GM15510 (cell line): ENCODE measurements around the gene ERCC4.

Source experiments
- POLR2A ChIP-seq: IDR thresholded peaks from 3 replicates; pipeline ENCODE4 v1.6.1; 2011; ENCODE audit warnings: borderline replicate concordance; ENCODE audit not compliant: insufficient read length; ENCODE audit errors: extremely low read depth

Gene ERCC4

GRCh38 chr16:13928646-13929045 lies 8.7 kb downstream of the ERCC4 start:
- TF ChIP-seq POLR2A: no peak

- no peak for TF ChIP-seq POLR2A
These were observed 11.9 kb downstream of the ERCC4 start for GRCh38 chr16:13931845-13932244.

GRCh38 chr16:13935408-13935807 lies 15.5 kb downstream of the ERCC4 start:
- TF ChIP-seq POLR2A: no peak

GRCh38 chr16:13936155-13936554 lies 16.2 kb downstream of the ERCC4 start:
- no peak for TF ChIP-seq POLR2A

DNA sequence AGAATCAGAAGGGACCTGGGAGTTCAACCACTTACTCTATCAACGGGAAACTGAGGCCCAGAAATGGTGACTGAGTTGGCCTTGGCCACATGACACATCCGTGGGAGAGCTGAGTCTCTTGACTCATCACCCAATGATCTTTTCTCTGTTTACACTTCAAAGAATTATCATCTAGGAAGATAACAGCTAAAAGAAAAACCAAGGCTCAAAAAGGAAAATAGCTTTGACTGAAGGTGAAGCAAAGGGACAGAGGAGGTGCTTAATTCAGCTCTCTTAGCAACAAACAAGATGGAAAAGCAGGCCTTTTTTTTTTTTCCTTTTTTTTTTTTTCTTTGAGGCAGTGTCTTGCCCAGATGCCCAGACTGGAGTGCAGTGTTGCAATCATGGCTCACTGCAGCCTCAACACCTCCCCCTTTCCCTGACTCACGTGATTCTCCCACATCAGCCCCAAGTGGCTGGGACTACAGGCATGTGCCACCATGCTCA lies 16.7 kb downstream of the ERCC4 start:
- TF ChIP-seq POLR2A: no peak

DNA sequence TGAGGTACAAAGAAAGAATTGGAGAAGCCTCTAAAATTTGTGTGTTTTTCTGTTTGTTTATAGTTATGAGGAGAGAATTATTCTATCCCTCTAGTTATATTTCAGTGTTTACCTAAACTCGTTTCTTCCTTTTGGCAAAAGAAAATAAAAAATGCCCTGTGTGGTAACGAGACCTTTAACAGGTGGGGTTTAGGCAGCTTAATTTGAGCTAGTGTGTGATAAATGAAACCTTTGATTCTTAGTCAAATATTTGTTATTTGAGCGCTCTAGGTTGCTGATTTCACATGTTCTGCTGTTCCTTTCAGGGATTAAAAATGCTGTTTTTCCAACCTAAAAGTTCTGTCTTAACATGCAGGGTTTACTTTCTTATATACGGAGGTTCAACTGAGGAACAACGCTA lies 17.5 kb downstream of the ERCC4 start:
- no peak for TF ChIP-seq POLR2A

DNA sequence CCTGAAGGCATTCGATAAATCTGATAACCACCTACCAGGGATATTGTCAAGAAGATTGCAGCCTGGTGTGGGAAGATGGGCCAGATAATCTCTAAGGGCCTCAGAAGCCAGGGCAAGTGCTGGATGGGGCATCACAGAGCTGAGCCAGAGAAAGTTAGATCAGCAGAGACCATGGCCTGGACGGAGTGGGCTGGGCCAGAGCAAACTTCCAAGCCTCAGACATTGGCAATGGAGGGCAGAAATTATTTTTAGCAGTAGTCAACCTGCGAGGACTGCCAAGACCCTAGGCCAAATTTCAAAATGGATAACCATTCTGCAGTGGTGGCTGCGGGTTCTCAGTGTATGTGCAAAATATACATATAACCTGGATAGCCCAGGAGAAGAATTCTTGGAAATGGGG lies 18.5 kb downstream of the ERCC4 start:
- no peak for TF ChIP-seq POLR2A

DNA sequence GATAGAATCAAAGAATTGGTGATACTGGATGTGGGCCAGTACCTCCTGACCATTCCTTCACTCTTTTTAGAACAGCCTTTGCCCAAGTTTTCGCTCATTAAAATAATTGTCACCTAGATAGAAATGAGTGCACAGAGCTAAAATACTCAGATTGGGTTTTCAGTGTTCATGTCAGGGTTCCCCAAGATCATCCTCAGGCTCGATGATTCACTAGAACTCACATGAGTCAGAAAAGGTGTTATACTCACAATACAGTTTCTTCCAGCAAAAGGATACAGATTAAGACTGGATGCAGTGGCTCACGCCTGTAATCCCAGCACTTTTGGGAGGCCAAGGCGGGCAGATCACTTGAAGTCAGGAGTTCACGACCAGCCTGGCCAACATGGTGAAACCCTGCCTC lies 19.9 kb downstream of the ERCC4 start:
- TF ChIP-seq POLR2A: no peak

DNA sequence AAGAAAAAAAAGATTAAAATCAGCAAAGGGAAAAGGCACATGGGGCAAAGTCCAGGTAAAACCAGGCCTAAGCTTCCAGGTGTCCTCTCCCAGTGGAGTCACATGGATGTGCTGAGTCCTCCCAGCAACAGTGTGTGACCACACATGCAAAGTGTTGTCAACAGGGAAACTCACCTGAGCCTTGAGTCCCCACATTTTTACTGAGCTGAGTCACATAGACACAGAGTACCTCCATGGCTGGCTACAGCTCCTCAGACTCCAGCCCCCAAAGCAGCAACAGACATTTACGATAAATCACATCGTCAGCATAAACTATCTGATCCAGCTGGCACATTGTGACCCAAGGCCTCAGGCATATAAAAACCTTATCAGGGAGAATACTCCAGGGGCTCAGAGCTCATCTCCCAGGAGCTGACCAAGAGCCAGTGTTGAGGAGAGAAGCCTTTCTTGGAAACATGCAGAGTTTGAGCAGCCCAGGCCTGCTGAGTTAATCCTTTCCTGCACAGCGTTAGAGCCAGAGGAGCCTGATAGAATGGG lies 20.5 kb downstream of the ERCC4 start:
- no peak for TF ChIP-seq POLR2A

DNA sequence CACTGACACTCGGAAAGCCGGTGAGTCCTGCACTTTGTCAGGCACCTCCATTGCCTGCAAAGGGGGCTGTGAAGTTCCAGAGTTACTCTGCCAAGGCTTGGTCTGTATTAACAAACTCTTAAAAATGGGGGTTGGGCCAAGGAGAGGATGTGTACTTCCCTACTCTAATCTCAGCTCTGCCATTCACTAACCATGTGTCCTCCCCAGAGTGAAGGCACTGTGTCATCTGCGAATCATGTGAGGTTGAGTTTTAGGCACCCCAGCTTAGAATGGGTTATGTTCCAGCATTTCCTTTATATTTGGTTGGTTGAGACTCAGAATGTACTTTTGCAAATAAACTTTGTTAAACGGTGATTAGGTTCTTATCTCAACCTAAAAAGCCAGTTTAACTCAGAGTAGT lies 24.9 kb downstream of the ERCC4 start:
- TF ChIP-seq POLR2A: no peak

DNA sequence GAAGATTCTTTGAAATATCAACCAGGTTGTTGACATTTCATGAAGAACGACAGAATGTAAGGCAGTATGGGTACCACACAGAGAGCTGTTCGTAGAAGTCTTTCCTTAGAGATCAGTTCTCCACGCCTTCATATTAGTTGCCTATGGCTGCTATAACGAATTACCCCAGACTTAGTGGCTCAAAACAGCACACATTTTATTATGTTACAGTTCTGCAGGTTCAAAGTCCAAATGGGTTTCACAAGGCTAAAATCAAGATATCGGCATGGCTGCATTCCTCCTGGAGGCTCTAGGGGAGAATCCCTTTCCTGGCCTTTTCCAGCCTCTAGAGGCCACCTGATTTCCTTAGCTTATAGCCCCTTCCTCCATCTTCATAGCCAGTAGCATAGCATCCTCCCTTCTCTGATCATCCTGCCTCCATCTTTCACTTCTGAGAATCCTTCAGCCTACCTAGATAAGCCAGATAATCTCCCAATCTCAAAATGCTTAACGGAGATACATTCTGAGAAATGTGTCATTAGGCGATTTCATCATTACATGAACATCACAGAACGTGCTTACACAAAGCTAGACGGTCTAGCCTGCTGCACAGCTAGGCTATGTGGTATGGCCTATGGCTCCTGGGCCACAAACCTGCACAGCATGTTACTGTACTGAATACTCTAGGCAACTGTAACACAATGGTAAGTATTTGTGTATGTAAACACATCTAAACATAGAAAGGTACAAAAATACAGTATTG lies 26.0 kb downstream of the ERCC4 start:
- TF ChIP-seq POLR2A: no peak

- TF ChIP-seq POLR2A: no peak
These were observed 28.1 kb downstream of the ERCC4 start for GRCh38 chr16:13948086-13948485.

DNA sequence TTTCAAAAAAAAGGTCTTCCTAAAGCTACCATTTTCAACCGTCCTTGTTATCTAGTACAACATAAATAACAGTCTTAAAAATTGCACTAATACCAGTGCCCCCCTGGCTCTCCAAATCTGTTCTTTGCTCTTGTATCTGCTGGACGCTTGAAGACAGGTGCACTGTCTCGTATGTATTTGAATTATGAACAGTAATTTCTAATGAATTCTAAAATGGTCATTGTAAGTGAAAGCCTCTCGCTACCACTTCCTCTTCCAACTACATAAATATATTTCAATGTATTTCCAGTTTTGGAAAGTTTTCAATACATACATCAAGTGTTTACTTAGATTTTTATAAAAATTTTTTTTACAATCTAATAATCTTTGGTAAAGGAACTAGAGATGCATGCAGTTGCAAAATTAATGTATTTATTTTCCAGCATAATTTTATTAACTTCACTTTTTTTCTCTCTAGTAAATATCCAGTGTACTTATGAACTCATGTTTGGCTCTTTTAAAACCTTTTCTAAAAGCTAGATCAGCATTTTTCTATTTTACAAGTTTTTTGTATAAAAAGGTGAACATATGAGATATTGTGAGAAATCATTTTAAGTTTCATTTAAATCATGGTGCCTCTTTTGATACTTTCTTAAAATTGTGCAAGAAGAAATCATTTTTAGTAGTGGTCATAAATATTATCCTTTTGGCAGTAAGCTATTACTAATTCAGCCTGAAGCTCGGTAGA lies 31.0 kb downstream of the ERCC4 start:
- no peak for TF ChIP-seq POLR2A

- TF ChIP-seq POLR2A: no peak
These were observed 31.7 kb downstream of the ERCC4 start for GRCh38 chr16:13951611-13952010.

- no peak for TF ChIP-seq POLR2A
These were observed 33.5 kb downstream of the ERCC4 start for GRCh38 chr16:13953501-13953900.
